ENCODE data around the gene CNKSR3. TPM values are rescaled to one million over a fixed set of nuclear protein-coding genes. Genes with fewer than 3 reads are reported as not detected.

The CNKSR3 gene
- total RNA-seq, 1 experiment from 2014 or later, result 5.6 TPM

DNA sequence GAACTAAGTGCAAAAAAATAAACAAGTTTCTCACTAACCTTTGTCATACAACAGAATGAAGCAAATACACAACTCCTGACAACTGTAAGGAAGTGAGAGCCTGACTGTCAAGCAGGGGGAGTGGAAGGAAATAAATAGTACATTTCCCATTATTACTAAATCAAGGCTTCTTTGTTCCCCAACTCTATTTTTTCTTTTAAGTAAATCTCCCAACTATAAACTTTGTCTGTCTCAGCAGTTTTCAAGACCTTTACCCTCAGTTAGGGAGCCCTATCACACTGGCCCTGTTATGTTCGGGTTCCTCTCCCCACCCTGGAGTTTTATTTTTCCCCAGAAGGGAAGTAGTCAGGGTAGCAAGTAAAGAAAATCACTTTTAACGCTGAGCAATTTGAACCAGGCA lies 129.7 kb downstream of the CNKSR3 start:
- H3K14ac ChIP-seq (ENCODE audit: insufficient read depth, low read length), result no peak overlapping the region
- H3K23me2 ChIP-seq (ENCODE audit: insufficient read length, low read depth, low read length, poor library complexity, severe bottlenecking), result no peaks in the 10 kb centered on the region
- no peak overlapping the region for H2BK120ac ChIP-seq (ENCODE audit: low read depth, low read length, poor library complexity, severe bottlenecking)
- peaks cover 4% of the 10 kb centered on the region; the same call in 1 of the 2 replicates for H3K4me1 ChIP-seq (ENCODE audit: insufficient read depth, low read length)
- no peak overlapping the region for H4K91ac ChIP-seq (ENCODE audit: insufficient read length, low read depth, low read length)
- H4K8ac ChIP-seq (replicated peaks; ENCODE audit: insufficient read length, low read depth, low read length), result no peak overlapping the region
- no peak overlapping the region for H3K4me2 ChIP-seq (ENCODE audit: insufficient read depth, insufficient read length, low read length)
- H3K18ac ChIP-seq (ENCODE audit: insufficient read length, low read depth, low read length), result no peak overlapping the region
- no peak overlapping the region for H2BK15ac ChIP-seq (ENCODE audit: low read depth, low read length)
- H3K27me3 ChIP-seq (ENCODE audit: insufficient read depth, low read length), result no peaks in the 10 kb centered on the region
- no CpG with 5 or more reads among the region's 2 CpGs for WGBS (ENCODE audit: extremely low coverage, insufficient read length, low lambda C conversion rate)
- no peaks in the 10 kb centered on the region for H3K9me3 ChIP-seq (ENCODE audit: control insufficient read depth, low read depth, low read length)
- Mint-ChIP-seq H3K4me3 (no peak overlapping the region), H3K27me3 (ENCODE audit: low read depth) (no peaks in the 10 kb centered on the region), H3K36me3 (ENCODE audit: insufficient read depth in 1 of 3, low read depth in 3 of 3) (no peaks in the 10 kb centered on the region), H3K27ac (0 out of 7 replicates have a peak overlapping the region, but pooled peaks of 1 of the 3 experiments have one; percentile 70), H3K9me3 (no peaks in the 10 kb centered on the region; a peak in 1 of 5 replicates), H3K4me1 (peaks cover 6 to 13% of the 10 kb centered on the region in 2 experiments)
- no peaks in the 10 kb centered on the region for H3K79me2 ChIP-seq (ENCODE audit: insufficient read depth, low read length)
- no peak overlapping the region for H2BK12ac ChIP-seq (ENCODE audit: insufficient read length, low read depth, low read length)
- H3K4ac ChIP-seq (ENCODE audit: low read depth, low read length), result no peak overlapping the region
- H2AFZ ChIP-seq (ENCODE audit: low read length), result no peak overlapping the region
- no peak overlapping the region for H3K56ac ChIP-seq (ENCODE audit: insufficient read length, low read depth, low read length)
- no peak overlapping the region for H3T11ph ChIP-seq (ENCODE audit: low read length)
- no peak overlapping the region for H2BK5ac ChIP-seq (ENCODE audit: insufficient read length, low read length)
- DNase-seq, result no peak
- no peaks in the 10 kb centered on the region for H4K20me1 ChIP-seq (ENCODE audit: control insufficient read depth, insufficient read depth, insufficient read length)
- no peaks in the 10 kb centered on the region for H3K79me1 ChIP-seq (ENCODE audit: insufficient read depth, low read depth, low read length, poor library complexity, severe bottlenecking)
- no peak overlapping the region for H2BK20ac ChIP-seq (ENCODE audit: low read depth, low read length, poor library complexity, severe bottlenecking)
- H3K27ac ChIP-seq (ENCODE audit: insufficient read length, low read depth, low read length), result no peak overlapping the region
- no peak overlapping the region for H3K23ac ChIP-seq (ENCODE audit: insufficient read length, low read depth, low read length)
- H2AK5ac ChIP-seq (ENCODE audit: insufficient read length, low read length), result no peak overlapping the region
- TF ChIP-seq, protein P1, sequence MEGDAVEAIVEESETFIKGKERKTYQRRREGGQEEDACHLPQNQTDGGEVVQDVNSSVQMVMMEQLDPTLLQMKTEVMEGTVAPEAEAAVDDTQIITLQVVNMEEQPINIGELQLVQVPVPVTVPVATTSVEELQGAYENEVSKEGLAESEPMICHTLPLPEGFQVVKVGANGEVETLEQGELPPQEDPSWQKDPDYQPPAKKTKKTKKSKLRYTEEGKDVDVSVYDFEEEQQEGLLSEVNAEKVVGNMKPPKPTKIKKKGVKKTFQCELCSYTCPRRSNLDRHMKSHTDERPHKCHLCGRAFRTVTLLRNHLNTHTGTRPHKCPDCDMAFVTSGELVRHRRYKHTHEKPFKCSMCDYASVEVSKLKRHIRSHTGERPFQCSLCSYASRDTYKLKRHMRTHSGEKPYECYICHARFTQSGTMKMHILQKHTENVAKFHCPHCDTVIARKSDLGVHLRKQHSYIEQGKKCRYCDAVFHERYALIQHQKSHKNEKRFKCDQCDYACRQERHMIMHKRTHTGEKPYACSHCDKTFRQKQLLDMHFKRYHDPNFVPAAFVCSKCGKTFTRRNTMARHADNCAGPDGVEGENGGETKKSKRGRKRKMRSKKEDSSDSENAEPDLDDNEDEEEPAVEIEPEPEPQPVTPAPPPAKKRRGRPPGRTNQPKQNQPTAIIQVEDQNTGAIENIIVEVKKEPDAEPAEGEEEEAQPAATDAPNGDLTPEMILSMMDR (conservative IDR thresholded peaks at IDR 0.05), result no peak
- no peak overlapping the region for H4K5ac ChIP-seq (ENCODE audit: insufficient read length, low read depth, low read length)
- no peak overlapping the region for H3K9ac ChIP-seq (ENCODE audit: extremely low read depth, insufficient read length, low read length)

Data from H9 (cell line).